HepG2 (cell line): ENCODE results near the gene CES2. TPM values are rescaled to one million over a fixed set of nuclear protein-coding genes. Genes with fewer than 3 reads are reported as not detected.

Experiments used
- ATAC-seq: fragments of 200-7000 bp; cut with Tn5 transposase; 3 replicates; pipeline ENCODE4 v1.9.1; 2020; ENCODE audit warnings: mild to moderate bottlenecking, moderate library complexity
- BruUV-seq: library from RNA; stranded (reverse); fragments of 400-500 nt; replicated peaks from 2 replicates; lab custom pipeline; 2021; lab: Mats Ljungman, UMichigan
- CTCF ChIA-PET: fragments of 300-600 bp; formaldehyde crosslinking; extraction: SDS; loops from one replicate; lab custom pipeline; 2021; ENCODE audit warnings: low total read pairs, inconsistent platforms, low intra/inter-chr PET ratio; lab: Yijun Ruan, JAX
- POLR2A ChIA-PET: fragments of 350-600 bp; sonication (Branson Sonifier 250); formaldehyde crosslinking; loops from one replicate; lab custom pipeline; 2020; ENCODE audit warnings: antibody characterized with exemption, inconsistent platforms; lab: Yijun Ruan, JAX
- DNase-seq: peaks from one replicate; pipeline ENCODE4 v3.0.0-alpha.2; 2015; ENCODE audit warnings: low spot score
- FAIRE-seq: peaks from 3 replicates; lab custom pipeline; 2011; peaks lifted over from hg19 to GRCh38; lab: Jason Lieb, UNC
- H2AFZ ChIP-seq: one replicate; pipeline ENCODE4 v1.6.1; 2011; ENCODE audit warnings: low read length, inconsistent platforms
- H3K27ac ChIP-seq: fragments of 300-600 bp; 3 replicates; pipeline ENCODE4 v1.8.0; 2011; ENCODE audit warnings: mixed run types, mild to moderate bottlenecking, mixed read lengths, low read length, inconsistent platforms; ENCODE audit not compliant: insufficient read depth; ENCODE audit errors: extremely low read length
- H3K27me3 ChIP-seq, 2 experiments: fragments of 200-600 bp in 1 of 2; 2 replicates in 1 of 2; 3 replicates in 1 of 2; pipeline versions ENCODE4 v1.6.0 to v1.8.0; 2011; ENCODE audit warnings: low read length in 2 of 2, mild to moderate bottlenecking in 2 of 2, moderate library complexity in 2 of 2, inconsistent platforms in 1 of 2; ENCODE audit not compliant: insufficient read depth in 2 of 2, control insufficient read depth in 1 of 2
- H3K36me3 ChIP-seq, 2 experiments: fragments of 200-600 bp in 1 of 2; replicated peaks in 1 of 2; 2 replicates in 1 of 2; 3 replicates in 1 of 2; pipeline versions ENCODE4 v1.5.1 to v1.8.0; 2011; ENCODE audit warnings: low read length in 2 of 2, inconsistent platforms in 1 of 2; ENCODE audit not compliant: insufficient read depth in 2 of 2, control insufficient read depth in 1 of 2
- H3K4me1 ChIP-seq: 2 replicates; pipeline ENCODE4 v1.5.1; 2012; ENCODE audit warnings: low read length, inconsistent platforms; ENCODE audit not compliant: insufficient read depth
- H3K4me2 ChIP-seq: 2 replicates; pipeline ENCODE4 v1.6.0; 2011; ENCODE audit warnings: low read depth, low read length, inconsistent platforms
- H3K4me3 ChIP-seq, 3 experiments: fragments of 200-600 bp in 1 of 3; sonication (generic), shearing (Covaris generic) in 1 of 3; replicated peaks in 1 of 3; 2 replicates each; pipeline ENCODE4 v1.5.1; 2011 to 2016; ENCODE audit warnings: low read length in 3 of 3, inconsistent platforms in 2 of 3, low read depth in 2 of 3, mild to moderate bottlenecking in 2 of 3, control low read depth in 1 of 3, mixed read lengths in 1 of 3; ENCODE audit not compliant: insufficient read depth in 1 of 3
- H3K79me2 ChIP-seq: one replicate; pipeline ENCODE4 v1.6.1; 2011; ENCODE audit warnings: low read length, inconsistent platforms; ENCODE audit not compliant: insufficient read depth
- H3K9ac ChIP-seq: 2 replicates; pipeline ENCODE4 v1.6.0; 2011; ENCODE audit warnings: mild to moderate bottlenecking, low read depth, low read length, inconsistent platforms; ENCODE audit not compliant: insufficient read depth
- H3K9me3 ChIP-seq: 2 replicates; pipeline ENCODE4 v1.5.1; 2012; ENCODE audit warnings: mild to moderate bottlenecking, low read length
- H4K20me1 ChIP-seq: 2 replicates; pipeline ENCODE4 v1.6.0; 2011; ENCODE audit warnings: inconsistent platforms, mild to moderate bottlenecking, low read length, moderate library complexity; ENCODE audit not compliant: insufficient read depth
- BHLHE40 ChIP-seq: IDR thresholded peaks from 2 replicates; pipeline ENCODE4 v1.6.1; 2011; ENCODE audit warnings: low read length, improper control_type of control experiment
- DNMT1 ChIP-seq: sonication (generic); formaldehyde crosslinking; IDR thresholded peaks from 2 replicates; pipeline ENCODE4 v1.5.1; 2020; ENCODE audit warnings: mild to moderate bottlenecking, missing genetic modification reagents
- ELF3 ChIP-seq: IDR thresholded peaks from 2 replicates; pipeline ENCODE4 v1.6.1; 2016; ENCODE audit warnings: missing genetic modification reagents, missing compliant biosample characterization
- KLF12 ChIP-seq: sonication (generic); formaldehyde crosslinking; IDR thresholded peaks from 2 replicates; pipeline ENCODE4 v1.4.0; 2020; ENCODE audit warnings: missing genetic modification reagents, borderline replicate concordance
- MIXL1 ChIP-seq: IDR thresholded peaks from 2 replicates; pipeline ENCODE4 v1.6.1; 2016
- PHF20 ChIP-seq: sonication (generic); formaldehyde crosslinking; IDR thresholded peaks from 2 replicates; pipeline ENCODE4 v1.5.0; 2020; ENCODE audit warnings: mild to moderate bottlenecking, missing genetic modification reagents
- PTBP1 ChIP-seq: fragments of 200-400 bp; formaldehyde crosslinking; IDR thresholded peaks from 2 replicates; pipeline ENCODE4 v1.6.1; 2018; ENCODE audit warnings: low read length, low read depth; ENCODE audit not compliant: poor library complexity, severe bottlenecking
- TAF1 ChIP-seq: sonication (generic); formaldehyde crosslinking; IDR thresholded peaks from 2 replicates; pipeline ENCODE4 v1.4.0; 2020; ENCODE audit warnings: missing genetic modification reagents
- ZNF235 ChIP-seq: sonication (generic); formaldehyde crosslinking; IDR thresholded peaks from 2 replicates; pipeline ENCODE4 v1.8.1; 2023; ENCODE audit warnings: mild to moderate bottlenecking, missing genetic modification reagents, borderline replicate concordance
- WGBS: methylation state at CpG from one replicate; pipeline ENCODE4 v1.1.6; 2017; ENCODE audit warnings: low lambda C conversion rate; 5-methylcytosine and 5-hydroxymethylcytosine counted together
- in situ Hi-C: cut with HindIII; loops from 2 replicates; pipeline ENCODE4 v1.10.0; 2017; ENCODE audit warnings: low pct_unique_long_range_greater_than_20kb; ENCODE audit not compliant: extremely low pct_ligation_motif_present
- intact Hi-C: fragments of 100-400 bp; cut with micrococcal nuclease; formaldehyde crosslinking; loops from one replicate; pipeline ENCODE4 v1.10.0; 2022; ENCODE audit not compliant: unreplicated experiment
- polyA plus RNA-seq, 8 experiments: library from polyadenylated mRNA; depleted of rRNA in 3 of 8; stranded (reverse) in 7 of 8; unstranded in 1 of 8; fragments of >200 nt; fragmentation: Illumina TruSeq in 4 of 8; extraction: Trizol in 4 of 8; gene quantifications; 2 replicates each; pipeline versions ENCODE4 v1.2.1 to v1.2.3, GENCODE V29; 2011 to 2016; ENCODE audit warnings: low read depth in 4 of 8, missing spikeins in 1 of 8, mixed read lengths in 1 of 8; ENCODE audit not compliant: insufficient read depth in 1 of 8
- total RNA-seq, 5 experiments: library from RNA; depleted of rRNA; stranded (reverse); fragments of >200 nt; fragmentation: Illumina TruSeq; extraction: Trizol; gene quantifications; 2 replicates each; pipeline ENCODE4 v1.2.3, GENCODE V29; 2016; ENCODE audit warnings: low read depth in 1 of 5
- TF ChIP-seq, protein P1 (sequence below): sonication (generic); formaldehyde crosslinking; IDR thresholded peaks from 2 replicates; pipeline ENCODE4 v1.8.1; 2022; ENCODE audit warnings: low read depth, mild to moderate bottlenecking, missing genetic modification reagents
- TF ChIP-seq, protein P2 (sequence below): sonication (generic); formaldehyde crosslinking; IDR thresholded peaks from 2 replicates; pipeline ENCODE4 v1.5.0; 2020; ENCODE audit warnings: missing genetic modification reagents
- TF ChIP-seq, protein P3 (sequence below): sonication (generic); formaldehyde crosslinking; IDR thresholded peaks from 2 replicates; pipeline ENCODE4 v1.9.0; 2021; ENCODE audit warnings: missing genetic modification reagents, borderline replicate concordance
- TF ChIP-seq, protein P4 (sequence below): conservative IDR thresholded peaks from 2 replicates; pipeline ENCODE4 v1.6.1; 2018; ENCODE audit warnings: missing genetic modification reagents
- TF ChIP-seq, protein P5 (sequence below): sonication (generic); formaldehyde crosslinking; IDR thresholded peaks from 2 replicates; pipeline ENCODE4 v1.5.0; 2020; ENCODE audit warnings: missing genetic modification reagents, mild to moderate bottlenecking, borderline replicate concordance
- TF ChIP-seq, protein P6 (sequence below): sonication (generic); formaldehyde crosslinking; IDR thresholded peaks from 2 replicates; pipeline ENCODE4 v1.8.0; 2022; ENCODE audit warnings: mild to moderate bottlenecking, missing genetic modification reagents, moderate library complexity

The CES2 gene
- total and polyA plus RNA-seq, 2 of the 13 experiments (the other 11 are each of a cell fraction or from before 2014, with no cell fraction given) = 50.6 to 63.8 TPM

DNA sequence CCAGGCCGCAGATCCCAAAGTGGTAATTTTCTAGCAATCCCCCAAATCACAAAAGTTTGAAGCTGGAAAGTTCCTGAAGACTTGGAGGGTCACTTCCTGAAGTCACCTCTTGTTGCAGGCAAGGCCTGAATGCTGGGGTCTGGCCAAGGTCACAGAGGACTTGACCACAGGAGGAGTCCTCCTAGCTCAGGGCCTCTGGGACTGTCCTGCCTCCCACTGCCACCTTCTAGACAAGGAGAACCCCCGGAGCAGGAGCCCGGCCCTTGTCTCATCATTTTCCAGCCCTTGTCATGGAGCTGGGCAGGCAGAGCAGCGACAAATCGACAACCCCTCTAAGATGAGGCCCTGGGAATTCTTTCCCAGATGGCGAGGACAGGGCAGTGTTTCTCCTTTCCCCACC lies 17.0 kb upstream of the CES2 start:
- CTCF ChIA-PET = no interaction called here
- intact Hi-C loops = no loop called here
- H3K79me2 ChIP-seq = no peaks in the 10 kb centered on the region
- TF ChIP-seq, protein P1, sequence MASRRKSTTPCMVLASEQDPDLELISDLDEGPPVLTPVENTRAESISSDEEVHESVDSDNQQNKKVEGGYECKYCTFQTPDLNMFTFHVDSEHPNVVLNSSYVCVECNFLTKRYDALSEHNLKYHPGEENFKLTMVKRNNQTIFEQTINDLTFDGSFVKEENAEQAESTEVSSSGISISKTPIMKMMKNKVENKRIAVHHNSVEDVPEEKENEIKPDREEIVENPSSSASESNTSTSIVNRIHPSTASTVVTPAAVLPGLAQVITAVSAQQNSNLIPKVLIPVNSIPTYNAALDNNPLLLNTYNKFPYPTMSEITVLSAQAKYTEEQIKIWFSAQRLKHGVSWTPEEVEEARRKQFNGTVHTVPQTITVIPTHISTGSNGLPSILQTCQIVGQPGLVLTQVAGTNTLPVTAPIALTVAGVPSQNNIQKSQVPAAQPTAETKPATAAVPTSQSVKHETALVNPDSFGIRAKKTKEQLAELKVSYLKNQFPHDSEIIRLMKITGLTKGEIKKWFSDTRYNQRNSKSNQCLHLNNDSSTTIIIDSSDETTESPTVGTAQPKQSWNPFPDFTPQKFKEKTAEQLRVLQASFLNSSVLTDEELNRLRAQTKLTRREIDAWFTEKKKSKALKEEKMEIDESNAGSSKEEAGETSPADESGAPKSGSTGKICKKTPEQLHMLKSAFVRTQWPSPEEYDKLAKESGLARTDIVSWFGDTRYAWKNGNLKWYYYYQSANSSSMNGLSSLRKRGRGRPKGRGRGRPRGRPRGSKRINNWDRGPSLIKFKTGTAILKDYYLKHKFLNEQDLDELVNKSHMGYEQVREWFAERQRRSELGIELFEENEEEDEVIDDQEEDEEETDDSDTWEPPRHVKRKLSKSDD (CRISPR knock-in tag) = no peak
- TF ChIP-seq DNMT1 (CRISPR knock-in tag) (0 out of 2 replicates have a peak, but pooled peaks have one; percentile 11), ZNF235 (CRISPR knock-in tag) (0 out of 2 replicates have a peak, but pooled peaks have one; percentile 18), TAF1 (CRISPR knock-in tag) (no peak), KLF12 (CRISPR knock-in tag) (no peak), MIXL1 (CRISPR knock-in tag) (no peak), BHLHE40 (no peak), ELF3 (CRISPR knock-in tag) (no peak), PHF20 (CRISPR knock-in tag) (no peak), PTBP1 (no peak)
- TF ChIP-seq, protein P2, sequence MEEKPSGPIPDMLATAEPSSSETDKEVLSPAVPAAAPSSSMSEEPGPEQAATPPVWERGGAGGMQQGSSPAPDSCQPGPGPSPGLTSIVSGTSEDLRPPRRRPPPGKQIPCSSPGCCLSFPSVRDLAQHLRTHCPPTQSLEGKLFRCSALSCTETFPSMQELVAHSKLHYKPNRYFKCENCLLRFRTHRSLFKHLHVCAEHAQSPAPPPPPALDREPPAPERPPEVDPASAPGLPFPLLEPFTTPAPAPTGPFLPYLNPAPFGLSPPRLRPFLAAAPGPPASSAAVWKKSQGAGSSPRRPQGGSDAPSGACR = no peak
- TF ChIP-seq, protein P3, sequence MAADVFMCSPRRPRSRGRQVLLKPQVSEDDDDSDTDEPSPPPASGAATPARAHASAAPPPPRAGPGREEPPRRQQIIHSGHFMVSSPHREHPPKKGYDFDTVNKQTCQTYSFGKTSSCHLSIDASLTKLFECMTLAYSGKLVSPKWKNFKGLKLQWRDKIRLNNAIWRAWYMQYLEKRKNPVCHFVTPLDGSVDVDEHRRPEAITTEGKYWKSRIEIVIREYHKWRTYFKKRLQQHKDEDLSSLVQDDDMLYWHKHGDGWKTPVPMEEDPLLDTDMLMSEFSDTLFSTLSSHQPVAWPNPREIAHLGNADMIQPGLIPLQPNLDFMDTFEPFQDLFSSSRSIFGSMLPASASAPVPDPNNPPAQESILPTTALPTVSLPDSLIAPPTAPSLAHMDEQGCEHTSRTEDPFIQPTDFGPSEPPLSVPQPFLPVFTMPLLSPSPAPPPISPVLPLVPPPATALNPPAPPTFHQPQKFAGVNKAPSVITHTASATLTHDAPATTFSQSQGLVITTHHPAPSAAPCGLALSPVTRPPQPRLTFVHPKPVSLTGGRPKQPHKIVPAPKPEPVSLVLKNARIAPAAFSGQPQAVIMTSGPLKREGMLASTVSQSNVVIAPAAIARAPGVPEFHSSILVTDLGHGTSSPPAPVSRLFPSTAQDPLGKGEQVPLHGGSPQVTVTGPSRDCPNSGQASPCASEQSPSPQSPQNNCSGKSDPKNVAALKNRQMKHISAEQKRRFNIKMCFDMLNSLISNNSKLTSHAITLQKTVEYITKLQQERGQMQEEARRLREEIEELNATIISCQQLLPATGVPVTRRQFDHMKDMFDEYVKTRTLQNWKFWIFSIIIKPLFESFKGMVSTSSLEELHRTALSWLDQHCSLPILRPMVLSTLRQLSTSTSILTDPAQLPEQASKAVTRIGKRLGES (CRISPR knock-in tag) = no peak
- TF ChIP-seq, protein P4, sequence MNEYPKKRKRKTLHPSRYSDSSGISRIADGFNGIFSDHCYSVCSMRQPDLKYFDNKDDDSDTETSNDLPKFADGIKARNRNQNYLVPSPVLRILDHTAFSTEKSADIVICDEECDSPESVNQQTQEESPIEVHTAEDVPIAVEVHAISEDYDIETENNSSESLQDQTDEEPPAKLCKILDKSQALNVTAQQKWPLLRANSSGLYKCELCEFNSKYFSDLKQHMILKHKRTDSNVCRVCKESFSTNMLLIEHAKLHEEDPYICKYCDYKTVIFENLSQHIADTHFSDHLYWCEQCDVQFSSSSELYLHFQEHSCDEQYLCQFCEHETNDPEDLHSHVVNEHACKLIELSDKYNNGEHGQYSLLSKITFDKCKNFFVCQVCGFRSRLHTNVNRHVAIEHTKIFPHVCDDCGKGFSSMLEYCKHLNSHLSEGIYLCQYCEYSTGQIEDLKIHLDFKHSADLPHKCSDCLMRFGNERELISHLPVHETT (CRISPR knock-in tag) = no peak
- TF ChIP-seq, protein P5, sequence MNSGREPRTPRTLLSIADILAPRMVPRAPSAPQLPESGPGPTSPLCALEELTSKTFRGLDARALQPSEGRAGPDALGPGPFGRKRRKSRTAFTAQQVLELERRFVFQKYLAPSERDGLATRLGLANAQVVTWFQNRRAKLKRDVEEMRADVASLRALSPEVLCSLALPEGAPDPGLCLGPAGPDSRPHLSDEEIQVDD (CRISPR knock-in tag) = no peak
- TF ChIP-seq, protein P6, sequence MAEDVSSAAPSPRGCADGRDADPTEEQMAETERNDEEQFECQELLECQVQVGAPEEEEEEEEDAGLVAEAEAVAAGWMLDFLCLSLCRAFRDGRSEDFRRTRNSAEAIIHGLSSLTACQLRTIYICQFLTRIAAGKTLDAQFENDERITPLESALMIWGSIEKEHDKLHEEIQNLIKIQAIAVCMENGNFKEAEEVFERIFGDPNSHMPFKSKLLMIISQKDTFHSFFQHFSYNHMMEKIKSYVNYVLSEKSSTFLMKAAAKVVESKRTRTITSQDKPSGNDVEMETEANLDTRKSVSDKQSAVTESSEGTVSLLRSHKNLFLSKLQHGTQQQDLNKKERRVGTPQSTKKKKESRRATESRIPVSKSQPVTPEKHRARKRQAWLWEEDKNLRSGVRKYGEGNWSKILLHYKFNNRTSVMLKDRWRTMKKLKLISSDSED = no peak

More for the DNA sequence above, 17.0 kb upstream of the CES2 start:
- 64% methylated on average over 5 of the region's 6 CpGs for WGBS
- no TSS peak for BruUV-seq
- peak; percentile 11 for ATAC-seq
- Histone ChIP-seq H3K9ac (peak overlapping the region; percentile 23; the same call in 1 of the 2 replicates), H2AFZ (no peak overlapping the region), H3K4me1 (peaks cover 34% of the 10 kb centered on the region), H3K4me2 (peak overlapping the region; percentile 64), H3K27ac (no peak overlapping the region), H3K36me3 (no peaks in the 10 kb centered on the region), H3K27me3 (peaks cover 0 to 4% of the 10 kb centered on the region in 2 experiments; a peak in 3 of 5 replicates), H3K4me3 (peak overlapping the region in 1 of 3 experiments; percentile 48; a peak in 1 of 6 replicates), H4K20me1 (no peaks in the 10 kb centered on the region), H3K9me3 (no peaks in the 10 kb centered on the region)
- DNase-seq = no peak
- POLR2A ChIA-PET = interaction anchor here (0.8 to 7.3 kb wide), 8 partner anchors 8 to 43 kb away, joined by 3 to 86 read pairs (median 10); partner anchors contain the start of genes CES3 and CIAO2B
- in situ Hi-C loops = no loop called here
- no peak for FAIRE-seq
